ENCODE data around the gene TMEM243. TPM values are rescaled to one million over a fixed set of nuclear protein-coding genes. Genes with fewer than 3 reads are reported as not detected.
A peak's percentile ranks its signal among the peaks of the same experiment; 100 is the strongest.

Gene TMEM243
- total and polyA plus RNA-seq, 10 of the 15 experiments (the other 5 are each of a cell fraction or from before 2014, with no cell fraction given), result 47.8 to 170 (median 77.9) TPM

- TF ChIP-seq MEF2B (IDR thresholded peaks at IDR 0.05; ENCODE audit: partially characterized antibody, poor library complexity, severe bottlenecking), result no peak
- no peak for TF ChIP-seq MXI1 (IDR thresholded peaks at IDR 0.05; ENCODE audit: low read depth, low read length)
- no peak for TF ChIP-seq HSF1 (IDR thresholded peaks at IDR 0.05; ENCODE audit: low read depth, low read length)
- no peak for TF ChIP-seq NRF1 (conservative IDR thresholded peaks at IDR 0.05; ENCODE audit: low read depth, low read length)
- no peak for TF ChIP-seq PAX5 (IDR thresholded peaks at IDR 0.05; ENCODE audit: borderline replicate concordance, low read depth, low read length)
- no peak for TF ChIP-seq ZNF384 (IDR thresholded peaks at IDR 0.05; ENCODE audit: borderline replicate concordance, low read depth, low read length)
- no peak; the same call in 1 of the 2 replicates for TF ChIP-seq CBFB (IDR thresholded peaks at IDR 0.05; ENCODE audit: low read depth)
- no peak for TF ChIP-seq RB1 (IDR thresholded peaks at IDR 0.05; ENCODE audit: borderline replicate concordance)
- no peak for TF ChIP-seq HDAC6 (IDR thresholded peaks at IDR 0.05; ENCODE audit: unreplicated experiment)
- no peak for TF ChIP-seq FOXM1 (IDR thresholded peaks at IDR 0.05; ENCODE audit: low read depth, low read length)
- TF ChIP-seq RAD21 (IDR thresholded peaks at IDR 0.05; ENCODE audit: insufficient read depth, low read depth, low read length), result no peak
- 0 out of 2 replicates have a peak, but pooled peaks have one; percentile 64 for TF ChIP-seq RCOR1 (conservative IDR thresholded peaks at IDR 0.05; ENCODE audit: low read depth, low read length)
- no peak for TF ChIP-seq SMAD1 (IDR thresholded peaks at IDR 0.05; ENCODE audit: low read depth, partially characterized antibody)
- no peak for TF ChIP-seq CEBPZ (IDR thresholded peaks at IDR 0.05; ENCODE audit: low read depth, low read length)
- no peak for TF ChIP-seq ZNF274 (IDR thresholded peaks at IDR 0.05; ENCODE audit: insufficient read depth, insufficient read length)
- TF ChIP-seq ZBTB33 (IDR thresholded peaks at IDR 0.05), result no peak
- TF ChIP-seq SMAD5 (IDR thresholded peaks at IDR 0.05; ENCODE audit: low read depth), result no peak
- TF ChIP-seq SUZ12 (IDR thresholded peaks at IDR 0.05; ENCODE audit: unreplicated experiment), result no peak
- no peak for TF ChIP-seq NFXL1 (IDR thresholded peaks at IDR 0.05; ENCODE audit: borderline replicate concordance)
- peak; percentile 3; the same call in 1 of the 2 replicates for TF ChIP-seq STAT1 (conservative IDR thresholded peaks at IDR 0.05)
- no peak for TF ChIP-seq WRNIP1 (IDR thresholded peaks at IDR 0.05; ENCODE audit: borderline replicate concordance, low read depth, low read length)
- TF ChIP-seq NFIC (IDR thresholded peaks at IDR 0.05; ENCODE audit: low read depth, low read length), result no peak
- TF ChIP-seq EZH2 (IDR thresholded peaks at IDR 0.05; ENCODE audit: borderline replicate concordance, control insufficient read depth, low read depth, low read length), result no peak
- TF ChIP-seq NFYA (IDR thresholded peaks at IDR 0.05; ENCODE audit: borderline replicate concordance, low read depth, low read length), result no peak
- no peak for TF ChIP-seq ZNF207 (IDR thresholded peaks at IDR 0.05; ENCODE audit: borderline replicate concordance)
Measured at GRCh38 chr7:87220026-87220733, 648 bp upstream of the TMEM243 start (continued).

Measured in GM12878 (cell line).